K562 (cell line): ENCODE results near the gene USP2. TPM values are rescaled to one million over a fixed set of nuclear protein-coding genes. Genes with fewer than 3 reads are reported as not detected.

Source experiments
- ATAC-seq: fragments of 200-7000 bp; cut with Tn5 transposase; 3 replicates; pipeline ENCODE4 v1.9.1; 2020; ENCODE audit warnings: moderate library complexity
- BruUV-seq: library from RNA; stranded (reverse); fragments of 400-500 nt; replicated peaks from 2 replicates; lab custom pipeline; 2021; lab: Mats Ljungman, UMichigan
- CTCF ChIA-PET: fragments of 300-600 bp; formaldehyde crosslinking; extraction: SDS; loops from one replicate; lab custom pipeline; 2021; ENCODE audit warnings: low intra/inter-chr PET ratio; lab: Yijun Ruan, JAX
- POLR2A ChIA-PET: fragments of 300-600, 350-650 bp; sonication (Branson Sonifier 250); formaldehyde crosslinking; extraction: SDS; loops from one replicate; lab custom pipeline; 2021; ENCODE audit warnings: antibody characterized with exemption, inconsistent platforms; lab: Yijun Ruan, JAX
- DNase-seq, 4 experiments: peaks; one replicate each; pipeline versions ENCODE4 v3.0.0 to v3.0.0-alpha.2; 2011 to 2018; ENCODE audit warnings: low spot score in 3 of 4, mixed read lengths in 3 of 4; ENCODE audit errors: extremely low read depth in 1 of 4
- FAIRE-seq: peaks from 2 replicates; lab custom pipeline; 2011; peaks lifted over from hg19 to GRCh38; lab: Jason Lieb, UNC
- H2AFZ ChIP-seq: 2 replicates; pipeline ENCODE4 v1.6.0; 2011; ENCODE audit warnings: low read depth, low read length, control low read depth, inconsistent platforms
- H3K27ac ChIP-seq: fragments of 200-600 bp; 3 replicates; pipeline ENCODE4 v1.8.0; 2011; ENCODE audit warnings: low read depth, mild to moderate bottlenecking, control low read depth, inconsistent platforms, low read length, moderate library complexity, mixed read lengths; ENCODE audit errors: extremely low read depth
- H3K27me3 ChIP-seq, 2 experiments: fragments of 300-600 bp in 1 of 2; 2 replicates in 1 of 2; 3 replicates in 1 of 2; pipeline versions ENCODE4 v1.6.0 to v1.8.0; 2011; ENCODE audit warnings: inconsistent platforms in 2 of 2, low read length in 2 of 2, mild to moderate bottlenecking in 1 of 2, mixed read lengths in 1 of 2, moderate library complexity in 1 of 2; ENCODE audit not compliant: control insufficient read depth in 2 of 2, insufficient read depth in 2 of 2
- H3K36me3 ChIP-seq: fragments of 300-600 bp; 3 replicates; pipeline ENCODE4 v1.8.0; 2011; ENCODE audit warnings: mild to moderate bottlenecking, low read length, inconsistent platforms; ENCODE audit not compliant: control insufficient read depth, insufficient read depth
- H3K4me1 ChIP-seq, 2 experiments: fragments of 200-600 bp in 1 of 2; replicated peaks in 1 of 2; 2 replicates in 1 of 2; 3 replicates in 1 of 2; pipeline versions ENCODE4 v1.5.1 to v1.8.0; 2011; ENCODE audit warnings: inconsistent platforms in 2 of 2, low read length in 2 of 2, mild to moderate bottlenecking in 1 of 2, mixed read lengths in 1 of 2, moderate library complexity in 1 of 2; ENCODE audit not compliant: control insufficient read depth in 2 of 2, insufficient read depth in 2 of 2
- H3K4me2 ChIP-seq: 2 replicates; pipeline ENCODE4 v1.6.1; 2011; ENCODE audit warnings: low read length, control low read depth, inconsistent platforms, mixed read lengths; ENCODE audit not compliant: insufficient read depth
- H3K4me3 ChIP-seq: fragments of 200-600 bp; sonication (generic), shearing (Covaris generic); 2 replicates; pipeline ENCODE4 v1.5.1; 2016; ENCODE audit warnings: control low read depth, inconsistent platforms
- H3K79me2 ChIP-seq: fragments of 200-600 bp; 3 replicates; pipeline ENCODE4 v1.8.0; 2011; ENCODE audit warnings: low read length, inconsistent platforms; ENCODE audit not compliant: control insufficient read depth, insufficient read depth
- H3K9ac ChIP-seq, 2 experiments: 2 replicates each; pipeline versions ENCODE4 v1.6.0 to v1.6.1; 2011; ENCODE audit warnings: low read depth in 2 of 2, low read length in 2 of 2, control low read depth in 1 of 2, inconsistent platforms in 1 of 2, mild to moderate bottlenecking in 1 of 2, mixed read lengths in 1 of 2; ENCODE audit not compliant: insufficient read depth in 1 of 2
- H3K9me1 ChIP-seq: one replicate; pipeline ENCODE4 v1.6.0; 2011; ENCODE audit warnings: inconsistent platforms, mild to moderate bottlenecking, low read length, moderate library complexity; ENCODE audit not compliant: control insufficient read depth, insufficient read depth
- H3K9me3 ChIP-seq: replicated peaks from 2 replicates; pipeline ENCODE4 v1.5.1; 2011; ENCODE audit warnings: low read depth, low read length, inconsistent platforms; ENCODE audit not compliant: control insufficient read depth, insufficient read depth
- H4K20me1 ChIP-seq: replicated peaks from 2 replicates; pipeline ENCODE4 v1.6.1; 2011; ENCODE audit warnings: low read length, inconsistent platforms, mixed read lengths; ENCODE audit not compliant: control insufficient read depth, insufficient read depth
- TSHZ1 ChIP-seq: fragments of 250-450 bp; sonication (Bioruptor Pico); IDR thresholded peaks from 2 replicates; pipeline ENCODE4 v1.4.0; 2020; ENCODE audit warnings: mild to moderate bottlenecking, moderate library complexity
- ZNF280A ChIP-seq: fragments of 450-650 bp; IDR thresholded peaks from 2 replicates; pipeline ENCODE4 v1.6.1; 2018; ENCODE audit warnings: mild to moderate bottlenecking, low read depth; ENCODE audit not compliant: partially characterized antibody
- ZNF592 ChIP-seq: fragments of 450-650 bp; IDR thresholded peaks from 2 replicates; pipeline ENCODE4 v1.6.1; 2017; ENCODE audit warnings: antibody characterized with exemption, mild to moderate bottlenecking
- WGBS: fragments of 100-300 bp; shearing (Covaris generic); methylation state at CpG from one replicate; pipeline ENCODE4 v1.1.6; 2016; ENCODE audit warnings: low coverage, mixed read lengths; ENCODE audit not compliant: insufficient coverage; ENCODE audit errors: missing lambda C conversion rate; 5-methylcytosine and 5-hydroxymethylcytosine counted together
- in situ Hi-C: fragments of 300-500 bp; cut with MboI; formaldehyde crosslinking; loops from 4 replicates; pipeline ENCODE4 v1.15.0; 2018; ENCODE audit warnings: inconsistent platforms, mixed read lengths
- intact Hi-C: fragments of 100-400 bp; cut with micrococcal nuclease; formaldehyde crosslinking; loops from 2 replicates; pipeline ENCODE4 v1.14.2; 2022
- polyA plus RNA-seq, 8 experiments: library from polyadenylated mRNA; depleted of rRNA in 4 of 8; stranded (reverse) in 5 of 8; unstranded in 3 of 8; fragments of >200 nt; fragmentation: Nextera tagmentation in 2 of 8; fragmentation: Illumina TruSeq in 1 of 8; extraction: Ambion mirVana in 2 of 8; extraction: Trizol in 1 of 8; gene quantifications; 2 replicates each; pipeline versions ENCODE4 v1.2.1 to v1.2.3, GENCODE V29; 2011 to 2014; ENCODE audit warnings: inconsistent platforms in 1 of 8, missing spikeins in 1 of 8
- total RNA-seq, 7 experiments: library from RNA; depleted of rRNA in 6 of 7; stranded (reverse); fragments of >200 nt in 6 of 7; fragmentation: Illumina TruSeq in 2 of 7; extraction: Trizol in 2 of 7; gene quantifications; 2 replicates each; pipeline versions ENCODE4 v1.2.1 to v1.2.3, GENCODE V29; 2011 to 2021; ENCODE audit warnings: low replicate concordance in 1 of 7

The USP2 gene
- total and polyA plus RNA-seq, 9 of the 15 experiments (the other 6 are each of a cell fraction or from before 2014, with no cell fraction given) = 2.8 to 16.9 (median 3.9) TPM

- H3K27ac ChIP-seq = no peak overlapping the region; the same call in 2 of the 3 replicates
- BruUV-seq = no TSS peak
- POLR2A ChIA-PET = interaction anchor here (0.6 to 2.8 kb wide), 4 partner anchors 9 to 194 kb away, joined by 3 to 34 read pairs (median 3); partner anchors contain the start of gene USP2
- H3K9ac ChIP-seq = peak overlapping the region in 1 of 2 experiments; percentile 70; a peak in 2 of 4 replicates
- no peaks in the 10 kb centered on the region for H4K20me1 ChIP-seq
- H3K4me1 ChIP-seq = peaks cover 61% of the 10 kb centered on the region in 2 experiments
- ATAC-seq = no peak
- peaks cover under 1% of the 10 kb centered on the region for H3K9me1 ChIP-seq
- TF ChIP-seq TSHZ1 (no peak), ZNF592 (no peak), ZNF280A (no peak)
- H3K9me3 ChIP-seq = no peaks in the 10 kb centered on the region
- in situ Hi-C loops = no loop called here
- CTCF ChIA-PET = interaction anchor here (0.7 to 0.9 kb wide), 2 partner anchors 12 to 15 kb away, joined by 3 read pairs; no protein-coding TSS in a partner anchor
- FAIRE-seq = no peak
- DNase-seq = no peak
- intact Hi-C loops = no loop called here
- peak overlapping the region; percentile 68; the same call in 1 of the 2 replicates for H3K4me2 ChIP-seq
- H3K79me2 ChIP-seq = peaks cover 12% of the 10 kb centered on the region; the same call in 2 of the 3 replicates
- H2AFZ ChIP-seq = no peak overlapping the region
- H3K36me3 ChIP-seq = peaks cover 13% of the 10 kb centered on the region; the same call in 1 of the 3 replicates
- H3K27me3 ChIP-seq = no peaks in the 10 kb centered on the region
- 62% methylated on average over 9 of the region's 9 CpGs for WGBS
- no peak overlapping the region for H3K4me3 ChIP-seq
Observed at GRCh38 chr11:119367661-119368120, 13.8 kb downstream of the USP2 start.
